ENCODE measurements around the gene NUP93. TPM values are rescaled to one million over a fixed set of nuclear protein-coding genes. Genes with fewer than 3 reads are reported as not detected.

Gene NUP93
- total RNA-seq, 4 donors from 2014 or later = 21.6 to 55.5 (median 37.7) TPM

GRCh38 chr16:56697456-56698155, 32.3 kb upstream of the NUP93 start:
- no peak for TF ChIP-seq CTCF (IDR thresholded peaks at IDR 0.05)
- ATAC-seq (ENCODE audit: low FRiP score) = no peak
- DNase-seq (ENCODE audit: low spot score) = no peak

GRCh38 chr16:56700195-56700594, 29.7 kb upstream of the NUP93 start:
- TF ChIP-seq CTCF (IDR thresholded peaks at IDR 0.05) = no peak
- DNase-seq (ENCODE audit: low spot score) = no peak
- ATAC-seq (ENCODE audit: low FRiP score) = no peak

- DNase-seq (ENCODE audit: low spot score) (no peak), ATAC-seq (ENCODE audit: low FRiP score) (no peak)
- TF ChIP-seq CTCF (IDR thresholded peaks at IDR 0.05) = no peak
These were observed 29.3 kb upstream of the NUP93 start for GRCh38 chr16:56700631-56701030.

- DNase-seq (ENCODE audit: low spot score) (no peak), ATAC-seq (ENCODE audit: low FRiP score) (no peak)
- TF ChIP-seq CTCF (IDR thresholded peaks at IDR 0.05) = no peak
These were observed 28.4 kb upstream of the NUP93 start for GRCh38 chr16:56701534-56701933.

GRCh38 chr16:56702836-56703235, 27.1 kb upstream of the NUP93 start:
- no peak for DNase-seq (ENCODE audit: low spot score)
- TF ChIP-seq CTCF (IDR thresholded peaks at IDR 0.05) = no peak
- ATAC-seq (ENCODE audit: low FRiP score) = no peak

GRCh38 chr16:56708525-56709442, 21.1 kb upstream of the NUP93 start:
- no peak for TF ChIP-seq CTCF (IDR thresholded peaks at IDR 0.05)
- DNase-seq (ENCODE audit: low spot score) (no peak), ATAC-seq (ENCODE audit: low FRiP score) (no peak)
